ENCODE measurements around the gene ZFHX3. TPM values are rescaled to one million over a fixed set of nuclear protein-coding genes. Genes with fewer than 3 reads are reported as not detected.
"Not testable (repeated sequence)": the region's sequence is repeated elsewhere in the genome, so short reads cannot be mapped to it uniquely, and the experiment has no call there.

The ZFHX3 gene
- total RNA-seq, 2 experiments from 2014 or later: 0.63 to 0.64 TPM

DNA sequence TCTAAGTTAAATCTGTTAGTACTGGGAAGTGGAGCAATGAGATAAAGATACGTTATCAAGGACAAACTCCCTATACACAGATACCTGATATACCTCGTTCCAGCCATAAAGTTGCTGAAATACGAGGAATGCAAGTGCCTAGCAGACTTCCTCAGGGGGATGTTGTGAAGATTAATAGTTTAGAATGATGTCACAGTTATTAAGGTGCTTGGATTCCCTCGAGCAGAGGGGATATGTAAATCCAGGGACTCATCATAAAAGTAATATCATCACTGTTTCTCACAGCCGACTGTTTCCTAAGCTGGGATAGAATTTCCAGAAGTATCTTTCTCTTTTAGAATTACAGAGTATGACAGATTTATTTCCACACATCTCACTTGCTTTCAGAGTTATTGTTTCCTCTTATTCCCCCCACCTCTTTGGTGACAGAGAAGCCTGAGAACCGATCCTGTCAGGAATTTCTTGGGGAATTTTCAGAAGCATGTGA lies 28.4 kb upstream of the ZFHX3 start:
- no peaks in the 10 kb centered on the region for H3K9me3 ChIP-seq (ENCODE audit: control insufficient read depth in 1 of 2, insufficient read depth in 1 of 2, low read length in 2 of 2)
- H3K4me1 Mint-ChIP-seq (ENCODE audit: low read depth): no peaks in the 10 kb centered on the region
- no peak overlapping the region for H3K4me3 Mint-ChIP-seq
- peaks cover 16% of the 10 kb centered on the region for H3K27me3 Mint-ChIP-seq
- no peak overlapping the region for H3K27ac ChIP-seq (ENCODE audit: low read depth in 1 of 2, low read length in 2 of 2)
- CTCF ChIA-PET: no interaction called here
- H3K9me3 Mint-ChIP-seq: no peaks in the 10 kb centered on the region
- POLR2A ChIA-PET: no interaction called here
- TF ChIP-seq, protein P1, sequence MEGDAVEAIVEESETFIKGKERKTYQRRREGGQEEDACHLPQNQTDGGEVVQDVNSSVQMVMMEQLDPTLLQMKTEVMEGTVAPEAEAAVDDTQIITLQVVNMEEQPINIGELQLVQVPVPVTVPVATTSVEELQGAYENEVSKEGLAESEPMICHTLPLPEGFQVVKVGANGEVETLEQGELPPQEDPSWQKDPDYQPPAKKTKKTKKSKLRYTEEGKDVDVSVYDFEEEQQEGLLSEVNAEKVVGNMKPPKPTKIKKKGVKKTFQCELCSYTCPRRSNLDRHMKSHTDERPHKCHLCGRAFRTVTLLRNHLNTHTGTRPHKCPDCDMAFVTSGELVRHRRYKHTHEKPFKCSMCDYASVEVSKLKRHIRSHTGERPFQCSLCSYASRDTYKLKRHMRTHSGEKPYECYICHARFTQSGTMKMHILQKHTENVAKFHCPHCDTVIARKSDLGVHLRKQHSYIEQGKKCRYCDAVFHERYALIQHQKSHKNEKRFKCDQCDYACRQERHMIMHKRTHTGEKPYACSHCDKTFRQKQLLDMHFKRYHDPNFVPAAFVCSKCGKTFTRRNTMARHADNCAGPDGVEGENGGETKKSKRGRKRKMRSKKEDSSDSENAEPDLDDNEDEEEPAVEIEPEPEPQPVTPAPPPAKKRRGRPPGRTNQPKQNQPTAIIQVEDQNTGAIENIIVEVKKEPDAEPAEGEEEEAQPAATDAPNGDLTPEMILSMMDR (IDR thresholded peaks at IDR 0.05): no peak
- H3K27ac Mint-ChIP-seq: no peak overlapping the region
- H3K27me3 ChIP-seq (ENCODE audit: control insufficient read depth in 1 of 2, insufficient read depth in 2 of 2, low read length in 2 of 2): peaks cover 0 to 9% of the 10 kb centered on the region in 2 experiments
- H3K4me3 ChIP-seq (ENCODE audit: low read length): no peak overlapping the region
- no peaks in the 10 kb centered on the region for H3K4me1 ChIP-seq (ENCODE audit: insufficient read depth, low read length)
- ATAC-seq (ENCODE audit: poor library complexity) (no peak), DNase-seq (no peak)
- intact Hi-C loops (cut with DNase I, micrococcal nuclease): no loop called here
- H3K36me3 ChIP-seq (ENCODE audit: insufficient read depth, low read length): no peaks in the 10 kb centered on the region
- no peaks in the 10 kb centered on the region for H3K36me3 Mint-ChIP-seq (ENCODE audit: low read depth)

DNA sequence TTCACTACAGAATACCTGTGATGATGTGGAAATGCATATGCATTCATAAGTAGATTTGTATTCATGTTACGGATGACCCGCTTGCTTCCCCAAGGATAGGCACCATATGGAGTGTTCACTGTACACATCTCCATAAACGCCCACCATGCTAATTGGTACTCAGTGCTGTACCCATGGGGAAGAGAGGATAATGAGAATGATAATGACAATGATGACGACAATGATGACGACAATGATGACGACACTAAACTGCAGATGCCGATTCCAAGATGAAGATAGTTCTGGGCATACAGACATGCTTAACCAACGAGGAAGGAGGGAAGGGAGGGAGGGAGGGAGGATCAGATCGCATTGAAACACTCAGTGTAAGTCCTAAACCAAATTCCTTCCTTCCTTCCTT lies 26.5 kb upstream of the ZFHX3 start:
- Histone ChIP-seq H3K27me3 (ENCODE audit: control insufficient read depth in 1 of 2, insufficient read depth in 2 of 2, low read length in 2 of 2) (peaks cover 4 to 17% of the 10 kb centered on the region in 2 experiments), H3K4me1 (ENCODE audit: insufficient read depth, low read length) (no peaks in the 10 kb centered on the region), H3K36me3 (ENCODE audit: insufficient read depth, low read length) (no peaks in the 10 kb centered on the region), H3K4me3 (ENCODE audit: low read length) (no peak overlapping the region), H3K27ac (ENCODE audit: low read depth in 1 of 2, low read length in 2 of 2) (no peak overlapping the region), H3K9me3 (ENCODE audit: control insufficient read depth in 1 of 2, insufficient read depth in 1 of 2, low read length in 2 of 2) (peaks cover 0 to 4% of the 10 kb centered on the region in 2 experiments)
- POLR2A ChIA-PET: no interaction called here
- intact Hi-C loops (cut with DNase I, micrococcal nuclease): no loop called here
- Mint-ChIP-seq H3K27me3 (peaks cover 36% of the 10 kb centered on the region), H3K27ac (no peak overlapping the region), H3K4me1 (ENCODE audit: low read depth) (no peaks in the 10 kb centered on the region), H3K4me3 (no peak overlapping the region), H3K36me3 (ENCODE audit: low read depth) (no peaks in the 10 kb centered on the region), H3K9me3 (no peaks in the 10 kb centered on the region)
- ATAC-seq (ENCODE audit: poor library complexity) (no peak), DNase-seq (no peak)
- TF ChIP-seq, protein P1 (IDR thresholded peaks at IDR 0.05): no peak
- CTCF ChIA-PET: no interaction called here

DNA sequence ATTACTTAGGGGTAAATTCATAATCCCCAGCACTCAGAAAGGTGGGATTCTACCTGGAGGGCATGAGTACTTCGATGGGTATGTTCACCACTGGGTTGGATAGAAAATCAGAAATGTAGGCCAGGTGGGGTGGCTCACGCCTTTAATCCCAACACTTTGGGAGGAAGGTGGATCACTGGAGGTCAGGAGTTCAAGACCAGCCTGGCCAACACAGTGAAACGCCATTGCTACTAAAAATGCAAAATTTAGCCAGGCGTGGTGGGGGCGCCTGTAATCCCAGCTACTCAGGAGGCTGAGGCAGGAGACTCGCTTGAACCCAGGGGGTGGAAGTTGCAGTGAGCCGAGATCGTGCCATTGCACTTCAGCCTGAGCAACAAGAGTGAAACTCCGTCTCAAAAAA lies 24.1 kb upstream of the ZFHX3 start:
- H3K27me3 ChIP-seq (ENCODE audit: control insufficient read depth in 1 of 2, insufficient read depth in 2 of 2, low read length in 2 of 2): peaks cover 13 to 17% of the 10 kb centered on the region in 2 experiments
- H3K27me3 Mint-ChIP-seq: peaks cover 57% of the 10 kb centered on the region
- H3K4me1 Mint-ChIP-seq (ENCODE audit: low read depth); intact Hi-C loops (cut with DNase I, micrococcal nuclease); H3K36me3 Mint-ChIP-seq (ENCODE audit: low read depth); H3K27ac Mint-ChIP-seq; H3K36me3 ChIP-seq (ENCODE audit: insufficient read depth, low read length); H3K4me3 ChIP-seq (ENCODE audit: low read length); H3K4me1 ChIP-seq (ENCODE audit: insufficient read depth, low read length); H3K9me3 Mint-ChIP-seq; H3K27ac ChIP-seq (ENCODE audit: low read depth in 1 of 2, low read length in 2 of 2); CTCF ChIA-PET; ATAC-seq (ENCODE audit: poor library complexity); H3K9me3 ChIP-seq (ENCODE audit: control insufficient read depth in 1 of 2, insufficient read depth in 1 of 2, low read length in 2 of 2); H3K4me3 Mint-ChIP-seq; DNase-seq; POLR2A ChIA-PET: not testable (repeated sequence)

Measured in CD4-positive, alpha-beta T cell (primary cell).